Ishikawa (cell line): Measurements from ENCODE around the gene SLC2A4RG.

Experiments
- CEBPB ChIP-seq: IDR thresholded peaks from 2 replicates; pipeline ENCODE4 v1.6.1; 2012
- EGR1 ChIP-seq: IDR thresholded peaks from 2 replicates; pipeline ENCODE4 v1.6.1; 2012
- EP300 ChIP-seq: IDR thresholded peaks from 2 replicates; pipeline ENCODE4 v1.6.1; 2012; ENCODE audit warnings: borderline replicate concordance
- FOXM1 ChIP-seq: IDR thresholded peaks from 2 replicates; pipeline ENCODE4 v1.6.1; 2012; ENCODE audit warnings: low read depth, borderline replicate concordance
- NFIC ChIP-seq: IDR thresholded peaks from 2 replicates; pipeline ENCODE4 v1.6.1; 2012
- RAD21 ChIP-seq: IDR thresholded peaks from 2 replicates; pipeline ENCODE4 v1.6.1; 2012; ENCODE audit warnings: low read depth
- TAF1 ChIP-seq: IDR thresholded peaks from 2 replicates; pipeline ENCODE4 v1.6.1; 2012; ENCODE audit warnings: low read depth, mild to moderate bottlenecking
- TCF12 ChIP-seq: IDR thresholded peaks from 2 replicates; pipeline ENCODE4 v1.6.1; 2012; ENCODE audit warnings: low read depth
- TEAD4 ChIP-seq: IDR thresholded peaks from 2 replicates; pipeline ENCODE4 v1.6.1; 2012
- YY1 ChIP-seq: IDR thresholded peaks from 2 replicates; pipeline ENCODE4 v1.6.1; 2012; ENCODE audit warnings: low read depth
- TF ChIP-seq, protein P1 (sequence below): IDR thresholded peaks from 2 replicates; pipeline ENCODE4 v1.6.1; 2012; ENCODE audit warnings: low read depth, mild to moderate bottlenecking
- TF ChIP-seq, protein P2 (sequence below): IDR thresholded peaks from 2 replicates; pipeline ENCODE4 v1.6.1; 2012

DNA sequence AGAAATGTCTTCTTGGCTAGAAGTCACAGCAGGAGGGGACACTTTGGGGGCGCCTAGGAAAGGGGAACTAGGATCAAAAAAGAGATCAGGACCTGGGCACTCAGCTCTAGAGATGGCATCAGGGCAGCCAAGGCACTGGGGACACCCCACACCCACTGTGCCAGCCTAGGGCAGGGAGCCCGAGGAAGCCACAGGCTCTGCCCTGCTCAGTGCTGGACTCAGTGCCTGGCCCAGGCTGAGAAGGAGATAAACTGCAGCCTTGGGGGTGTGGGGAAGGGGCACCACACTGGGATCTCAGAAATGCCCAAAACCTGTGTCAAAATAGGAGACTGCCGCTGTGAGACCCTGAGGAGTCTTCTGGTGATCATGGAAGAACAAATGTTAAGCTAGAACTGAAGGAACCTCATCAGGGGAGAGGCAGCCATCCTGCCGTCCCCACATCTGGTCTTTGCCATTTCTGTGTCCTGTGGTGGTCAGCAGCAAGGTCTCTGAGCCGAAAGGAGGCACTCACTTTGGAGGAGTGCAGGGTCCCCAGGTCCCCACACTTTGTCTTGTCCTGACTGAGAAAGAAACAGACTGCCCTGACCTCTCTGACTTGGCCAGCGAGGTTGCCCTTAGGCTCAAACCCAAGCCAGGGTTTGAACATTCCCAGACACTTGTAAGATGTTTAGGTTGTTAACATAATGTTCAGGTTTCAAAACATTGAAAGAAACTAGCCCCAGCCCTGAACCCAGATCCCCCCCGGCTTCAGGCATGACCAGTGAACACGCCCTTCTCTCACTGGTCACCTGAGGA lies 34.1 kb upstream of the SLC2A4RG start:
- TF ChIP-seq, protein P1, sequence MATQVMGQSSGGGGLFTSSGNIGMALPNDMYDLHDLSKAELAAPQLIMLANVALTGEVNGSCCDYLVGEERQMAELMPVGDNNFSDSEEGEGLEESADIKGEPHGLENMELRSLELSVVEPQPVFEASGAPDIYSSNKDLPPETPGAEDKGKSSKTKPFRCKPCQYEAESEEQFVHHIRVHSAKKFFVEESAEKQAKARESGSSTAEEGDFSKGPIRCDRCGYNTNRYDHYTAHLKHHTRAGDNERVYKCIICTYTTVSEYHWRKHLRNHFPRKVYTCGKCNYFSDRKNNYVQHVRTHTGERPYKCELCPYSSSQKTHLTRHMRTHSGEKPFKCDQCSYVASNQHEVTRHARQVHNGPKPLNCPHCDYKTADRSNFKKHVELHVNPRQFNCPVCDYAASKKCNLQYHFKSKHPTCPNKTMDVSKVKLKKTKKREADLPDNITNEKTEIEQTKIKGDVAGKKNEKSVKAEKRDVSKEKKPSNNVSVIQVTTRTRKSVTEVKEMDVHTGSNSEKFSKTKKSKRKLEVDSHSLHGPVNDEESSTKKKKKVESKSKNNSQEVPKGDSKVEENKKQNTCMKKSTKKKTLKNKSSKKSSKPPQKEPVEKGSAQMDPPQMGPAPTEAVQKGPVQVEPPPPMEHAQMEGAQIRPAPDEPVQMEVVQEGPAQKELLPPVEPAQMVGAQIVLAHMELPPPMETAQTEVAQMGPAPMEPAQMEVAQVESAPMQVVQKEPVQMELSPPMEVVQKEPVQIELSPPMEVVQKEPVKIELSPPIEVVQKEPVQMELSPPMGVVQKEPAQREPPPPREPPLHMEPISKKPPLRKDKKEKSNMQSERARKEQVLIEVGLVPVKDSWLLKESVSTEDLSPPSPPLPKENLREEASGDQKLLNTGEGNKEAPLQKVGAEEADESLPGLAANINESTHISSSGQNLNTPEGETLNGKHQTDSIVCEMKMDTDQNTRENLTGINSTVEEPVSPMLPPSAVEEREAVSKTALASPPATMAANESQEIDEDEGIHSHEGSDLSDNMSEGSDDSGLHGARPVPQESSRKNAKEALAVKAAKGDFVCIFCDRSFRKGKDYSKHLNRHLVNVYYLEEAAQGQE = no peak
- TF ChIP-seq EP300 (no peak), TAF1 (no peak), YY1 (no peak), TEAD4 (no peak), EGR1 (no peak), CEBPB (no peak), RAD21 (no peak), TCF12 (no peak), FOXM1 (no peak), NFIC (no peak)
- TF ChIP-seq, protein P2, sequence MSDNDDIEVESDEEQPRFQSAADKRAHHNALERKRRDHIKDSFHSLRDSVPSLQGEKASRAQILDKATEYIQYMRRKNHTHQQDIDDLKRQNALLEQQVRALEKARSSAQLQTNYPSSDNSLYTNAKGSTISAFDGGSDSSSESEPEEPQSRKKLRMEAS = no peak
